ENCODE measurements around the gene SLC4A1.

SLC4A1 gene

DNA sequence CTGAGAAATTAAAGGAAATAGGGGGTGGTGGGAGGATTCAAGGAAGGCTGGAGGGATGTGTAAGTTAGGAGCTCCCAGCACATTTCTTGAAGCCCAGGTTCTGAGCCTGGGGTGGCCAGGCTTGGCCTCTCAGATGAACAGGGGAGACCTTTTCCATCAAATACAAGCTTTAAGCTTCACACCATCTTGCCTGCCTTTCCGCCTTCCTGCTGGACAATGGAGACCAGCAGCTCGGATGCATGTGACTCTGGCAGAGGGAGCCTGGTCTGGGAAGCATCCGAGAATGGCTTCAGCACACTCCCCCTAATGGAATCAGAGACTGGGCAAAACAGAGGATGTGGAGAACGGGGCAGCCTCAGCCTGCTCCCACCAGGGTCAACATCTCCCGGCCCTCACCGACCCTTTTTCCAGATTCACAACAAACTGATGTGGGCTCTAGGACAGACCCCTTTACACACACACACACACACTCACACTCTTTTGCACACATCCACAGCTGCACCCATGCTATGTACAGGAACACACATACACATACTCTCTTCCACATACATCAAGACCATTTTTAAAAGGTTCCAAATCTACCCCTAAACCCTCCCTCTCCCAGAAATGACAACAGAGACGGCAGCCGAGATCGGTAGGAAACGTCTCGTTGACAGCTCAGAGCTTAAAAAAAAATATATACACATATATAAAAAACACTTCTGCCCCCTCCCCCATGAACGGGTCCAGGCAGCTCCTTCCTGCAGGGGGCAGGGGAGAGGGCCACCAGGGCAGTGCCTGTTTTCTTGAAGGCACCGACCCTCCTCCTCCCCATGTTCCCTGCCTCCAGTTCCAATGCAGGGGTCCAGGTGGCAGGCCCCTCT is 61.7 kb downstream of the SLC4A1 start:
- DNase-seq (ENCODE audit: low read depth) = no peak

- no peak for DNase-seq (ENCODE audit: low read depth)
Observed at GRCh38 chr17:44204441-44204882, 63.5 kb downstream of the SLC4A1 start.

GRCh38 chr17:44203731-44204440 is 64.0 kb downstream of the SLC4A1 start:
- DNase-seq (ENCODE audit: low read depth) = no peak

DNA sequence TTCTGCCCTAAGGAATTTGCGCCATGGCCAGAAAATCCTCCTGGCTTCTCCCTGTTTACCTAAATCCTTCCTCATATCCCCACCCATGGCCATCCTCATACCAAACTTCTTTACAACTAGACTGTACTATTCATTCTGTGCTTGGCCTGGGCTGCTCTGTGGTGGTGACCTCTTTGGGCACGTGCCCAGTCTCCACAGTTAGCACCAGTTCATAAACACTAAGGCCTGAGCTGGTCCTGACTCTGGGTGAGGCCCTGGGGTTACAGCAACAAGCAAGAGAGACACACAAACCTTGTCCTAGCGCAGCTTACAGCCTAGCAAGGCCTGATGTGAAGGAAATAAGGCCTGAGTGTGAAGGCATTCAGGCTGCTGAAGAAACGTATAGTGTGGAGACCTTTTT is 65.2 kb downstream of the SLC4A1 start:
- no peak for DNase-seq (ENCODE audit: low read depth)

DNA sequence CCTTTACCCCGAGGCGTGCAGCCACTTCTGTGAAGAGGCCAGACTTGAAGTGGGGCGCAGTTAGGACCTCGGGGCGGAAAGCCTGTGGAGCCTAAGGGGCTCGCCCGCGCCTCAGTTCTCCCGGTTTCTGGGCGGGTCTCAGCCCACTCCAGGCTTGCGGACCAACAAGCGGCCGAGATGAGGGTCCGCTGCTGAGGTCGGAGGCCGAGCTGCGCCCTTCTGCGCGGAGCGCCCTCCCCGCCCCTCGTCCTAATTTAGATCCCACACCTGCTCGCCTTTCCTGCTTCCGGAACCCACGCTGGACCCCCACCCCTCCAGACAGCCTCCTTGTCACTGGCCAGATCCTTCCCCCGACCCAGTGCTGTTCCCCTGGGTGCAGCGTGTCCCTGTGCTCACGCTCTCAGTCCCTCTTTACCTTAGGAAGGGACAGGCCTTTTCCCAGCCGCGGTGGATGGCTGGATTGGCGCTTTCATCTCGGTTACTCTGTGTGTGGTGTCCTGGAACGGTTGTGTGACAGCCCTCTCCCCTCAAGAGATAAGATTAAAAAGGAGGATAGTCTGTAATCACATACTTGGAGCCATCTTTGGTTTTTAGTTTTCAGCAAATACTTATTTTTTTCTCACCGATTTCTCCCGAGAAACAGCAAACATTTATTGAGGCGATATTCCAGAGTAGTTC is 67.3 kb downstream of the SLC4A1 start:
- no peak for DNase-seq (ENCODE audit: low read depth)

DNA sequence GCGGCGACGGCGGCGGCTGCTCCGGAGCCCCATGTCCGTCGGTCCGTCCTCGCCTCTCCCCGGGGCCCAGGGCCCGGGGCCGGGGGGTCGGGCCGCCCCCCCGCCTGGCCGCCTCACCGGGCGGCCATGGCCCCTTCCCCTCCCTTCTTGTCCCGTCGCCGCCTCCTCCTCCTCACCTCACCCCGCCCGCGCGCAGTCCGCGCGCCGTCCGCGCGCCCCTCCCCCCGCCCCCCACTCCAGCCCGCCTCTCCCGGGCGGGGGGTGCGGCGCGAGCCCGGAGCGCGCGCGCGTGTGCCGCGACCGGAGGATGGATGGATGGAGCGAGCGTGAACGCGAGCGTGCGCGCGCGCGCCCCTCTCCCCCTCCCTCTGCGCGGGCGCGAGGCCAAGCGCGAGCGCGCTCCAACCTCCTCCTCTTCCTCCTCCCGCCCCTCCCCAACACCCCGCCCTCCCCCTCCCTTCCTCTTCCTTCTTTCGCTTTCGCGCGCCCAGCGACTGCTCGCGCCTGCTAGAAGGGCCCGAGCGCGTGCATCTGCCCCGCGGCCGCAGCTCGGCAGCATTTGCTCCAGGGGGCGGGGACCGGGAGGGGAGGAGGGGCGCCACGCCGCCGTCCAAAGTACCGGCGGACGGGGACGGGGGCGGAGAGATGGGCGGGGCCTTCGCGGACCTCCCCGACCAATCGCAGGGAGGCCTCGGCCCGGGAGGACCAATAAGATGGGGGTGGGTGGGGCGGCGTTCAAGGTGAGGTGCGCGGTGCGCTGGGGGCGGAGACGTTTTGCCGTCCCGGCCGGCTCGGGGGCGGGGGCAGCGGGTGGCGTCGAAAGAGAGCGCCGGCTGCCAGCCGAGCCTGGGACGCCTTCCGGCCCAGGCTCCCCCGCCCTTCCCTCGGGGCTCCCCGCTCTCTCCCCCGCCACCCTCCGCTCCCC is 68.1 kb downstream of the SLC4A1 start, which contains the start of gene ATXN7L3:
TSS of gene ATXN7L3 (minus strand) at position 332 of the 925 bp plus-strand sequence. CDS start 1,814 bp downstream, outside the sequence.
- DNase-seq (ENCODE audit: low read depth) = peak; percentile 94

DNA sequence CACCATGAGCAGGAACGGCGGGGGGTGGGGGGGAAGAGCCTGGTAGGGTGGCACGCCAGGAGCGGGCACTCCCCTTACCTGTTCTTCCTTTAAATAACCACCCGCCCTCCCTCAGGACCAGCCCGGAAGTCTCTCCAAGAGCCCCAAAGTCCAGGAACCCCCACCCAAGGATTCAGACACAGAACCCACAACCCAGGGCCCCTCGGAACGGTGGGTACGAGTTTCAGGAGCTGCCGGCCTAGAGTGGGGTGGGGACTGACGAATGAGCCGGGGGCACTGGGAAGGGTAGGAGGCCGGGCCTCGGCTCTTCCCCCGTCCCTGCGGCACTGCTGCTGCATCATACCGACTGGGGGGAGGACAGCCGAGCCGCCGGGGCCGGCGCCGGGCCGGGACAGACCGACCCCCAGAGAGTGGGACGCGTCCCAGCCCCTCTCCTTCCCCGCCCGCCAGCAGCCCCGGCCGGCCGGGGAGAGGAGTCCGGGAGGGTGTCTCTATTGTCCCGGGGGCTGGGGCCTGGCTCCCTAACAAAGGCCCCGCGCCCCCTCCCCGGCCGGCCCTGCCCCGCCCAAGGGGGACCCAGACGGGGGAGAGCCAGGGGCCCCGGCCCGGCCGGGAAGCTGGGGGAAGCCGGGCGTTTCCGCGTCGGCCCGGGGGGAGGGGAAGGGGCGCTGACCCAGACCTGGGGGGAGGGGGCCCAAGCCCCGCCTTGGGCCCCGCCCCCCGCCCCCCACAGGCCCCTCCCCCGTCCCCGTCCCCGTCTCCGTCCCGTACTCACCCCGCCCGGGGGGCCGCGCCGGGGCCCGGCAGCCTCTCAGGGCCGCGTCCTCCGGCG is 69.0 kb downstream of the SLC4A1 start:
- DNase-seq (ENCODE audit: low read depth) = no peak
